ENCODE results near the gene KCNJ14.

DNA sequence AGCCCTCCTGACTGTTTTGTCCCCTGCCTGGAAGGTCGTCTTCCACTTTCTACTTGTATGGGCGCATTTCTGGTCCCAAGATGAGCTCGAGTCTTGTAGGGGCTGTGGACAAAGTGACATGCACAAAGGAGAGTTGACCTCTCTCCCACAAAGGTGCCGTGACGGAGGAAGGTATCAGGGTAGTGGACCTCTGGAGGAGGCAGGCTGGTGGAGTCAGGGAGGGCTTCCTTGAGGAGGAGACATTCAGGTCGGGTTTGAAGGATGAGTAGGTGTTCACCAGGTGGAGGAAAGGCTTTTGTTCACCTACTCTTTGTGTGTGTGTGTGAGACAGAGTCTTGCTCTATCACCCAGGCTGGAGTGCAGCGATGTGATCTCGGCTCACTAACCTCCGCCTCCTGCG lies 15.5 kb downstream of the KCNJ14 start:
- TF ChIP-seq POLR2AphosphoS5 (IDR thresholded peaks at IDR 0.05) (no peak), CTCF (IDR thresholded peaks at IDR 0.05) (no peak), POLR2A (IDR thresholded peaks at IDR 0.05) (no peak), EP300 (IDR thresholded peaks at IDR 0.05) (no peak)

All from gastroesophageal sphincter (tissue), 3 donors.